Left cardiac atrium (tissue), 4 donors: ENCODE results near the gene P2RY14. TPM values are rescaled to one million over a fixed set of nuclear protein-coding genes. Genes with fewer than 3 reads are reported as not detected.

Experiments used
- ATAC-seq, 2 donors: fragments of 200-7000 bp; cut with Tn5 transposase; one replicate each; pipeline ENCODE4 v1.9.1; 2020; ENCODE audit warnings: mild to moderate bottlenecking in 2 of 2, moderate library complexity in 2 of 2
- DNase-seq: peaks from one replicate; pipeline ENCODE4 v3.0.0-alpha.2; 2020
- intact Hi-C, 2 donors: fragments of 100-400 bp; cut with DNase I; formaldehyde crosslinking; loops; one replicate each; pipeline versions ENCODE4 v1.14.1 to v1.15.1; 2022 to 2023
- total RNA-seq, 2 donors: library from RNA; stranded (reverse); fragmentation: NEBNext Ultra II Directional; extraction: Animal tissue kit (Norgen Biotek cat#: 25700); gene quantifications; one replicate each; pipeline ENCODE4 v1.2.1, GENCODE V29; 2021
- donor health status: DM: no; HTN: yes; CAD: no.
- donor health status: DM: no; HTN: yes; CAD: no; lungs with severe emphysema.
- donor health status: DM: yes; HTN: yes; CAD: no.
- donor health status: Dilated cardiomyopathy.

Gene P2RY14
- total RNA-seq, 2 donors from 2014 or later = 1.5 to 4.5 TPM

- no peak for ATAC-seq
- intact Hi-C loops = loop anchor here (2.0 to 5.0 kb wide), 4 partner anchors 55 to 690 kb away; no protein-coding TSS in a partner anchor
- DNase-seq = no peak
Observed at GRCh38 chr3:151226825-151227224, 51.5 kb downstream of the P2RY14 start.

DNA sequence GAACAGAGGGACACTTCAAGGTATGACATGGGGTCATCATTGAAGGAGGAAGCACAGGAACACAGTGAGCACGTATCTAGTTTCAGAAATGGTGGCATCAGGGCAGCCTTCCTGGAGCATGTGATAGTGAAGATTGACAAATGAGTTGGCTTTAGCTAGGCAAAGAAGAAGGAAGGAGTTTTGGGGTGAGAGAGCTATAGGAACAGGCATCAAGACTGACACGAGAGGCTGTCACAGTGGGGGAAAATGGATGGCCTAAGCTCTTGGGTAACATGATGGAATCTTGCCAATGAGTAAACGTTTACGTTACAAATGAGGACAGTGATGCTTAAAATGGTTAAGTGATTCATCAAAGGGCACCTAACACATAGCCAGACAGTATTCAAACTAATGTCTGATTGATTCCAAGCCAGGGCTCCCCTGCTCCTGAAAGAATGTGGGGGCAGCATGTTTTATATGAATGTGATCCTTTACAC, 52.2 kb downstream of the P2RY14 start:
- no peak for ATAC-seq
- no peak for DNase-seq
- intact Hi-C loops = loop anchor here (2.0 to 5.0 kb wide), 4 partner anchors 56 to 691 kb away; no protein-coding TSS in a partner anchor

DNA sequence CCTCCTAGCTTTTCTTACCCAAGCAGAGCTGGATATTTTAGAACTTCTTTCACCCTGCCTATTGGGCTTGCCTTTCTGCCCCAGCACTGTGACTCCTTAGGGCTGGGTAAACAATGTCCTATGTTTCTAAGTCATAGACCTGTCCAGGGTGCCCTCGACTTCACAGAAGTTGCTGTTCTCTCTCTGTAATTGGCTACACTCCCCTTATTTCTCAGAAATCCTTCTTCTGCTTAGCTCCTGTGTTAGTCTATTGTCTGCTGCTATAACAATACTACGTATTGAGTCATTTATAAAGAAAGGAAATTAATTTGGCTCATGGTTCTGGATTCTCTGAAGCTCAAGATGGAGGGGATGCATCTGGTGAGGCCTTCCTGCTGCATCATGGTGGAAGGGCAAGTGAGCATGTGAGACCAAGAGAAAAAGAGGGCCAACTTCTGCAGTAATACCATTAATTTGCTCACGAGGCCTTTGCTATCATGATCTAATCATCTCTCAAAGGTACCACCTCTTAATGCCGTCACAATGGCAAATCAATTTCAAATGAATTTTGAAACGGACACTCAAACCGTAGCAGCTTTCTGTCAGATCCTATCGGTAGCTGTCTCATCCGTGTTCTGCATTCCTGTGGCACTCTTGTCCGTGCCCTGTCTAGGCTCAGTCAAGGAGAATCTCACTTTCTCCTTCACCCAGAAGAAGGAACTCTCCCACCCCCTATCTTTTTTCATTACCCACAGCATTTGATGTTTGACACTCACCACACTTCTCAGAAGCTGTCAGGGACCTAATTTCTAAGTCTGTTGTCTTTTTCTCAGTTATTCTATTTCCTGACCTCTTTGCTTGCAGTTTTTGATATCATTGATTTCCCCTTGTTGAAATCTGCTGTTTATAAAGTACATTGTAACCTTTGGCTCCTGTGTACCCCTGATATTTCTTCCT, 53.0 kb downstream of the P2RY14 start:
- DNase-seq (no peak), ATAC-seq (no peak)
- intact Hi-C loops = loop anchor here (5.0 kb wide), 3 partner anchors 57 to 692 kb away; no protein-coding TSS in a partner anchor

- no peak for DNase-seq
- ATAC-seq = no peak
- intact Hi-C loops = no loop called here
Observed at GRCh38 chr3:151224268-151224866, 54.0 kb downstream of the P2RY14 start.

DNA sequence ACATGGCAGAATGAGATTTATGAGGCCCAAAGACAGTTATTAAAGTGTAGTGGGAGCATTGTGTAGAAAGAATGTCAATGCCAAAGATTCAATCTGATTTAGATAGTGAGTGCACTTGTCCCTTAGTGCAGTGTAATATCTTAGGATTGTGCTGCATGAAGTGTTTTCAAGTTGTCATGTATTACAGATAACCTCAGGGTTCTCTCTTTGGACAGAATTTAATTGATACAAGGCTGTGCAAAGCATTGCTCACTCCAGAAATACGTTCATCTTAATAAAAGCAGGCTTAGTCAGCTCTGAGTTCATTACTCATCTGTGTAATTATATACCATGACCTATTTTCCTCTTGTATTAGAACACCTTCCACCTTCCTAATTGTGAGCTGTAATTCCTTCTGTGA, 59.3 kb downstream of the P2RY14 start:
- ATAC-seq = peak in 1 of 2 donors; percentile 79
- intact Hi-C loops = no loop called here
- DNase-seq = no peak

DNA sequence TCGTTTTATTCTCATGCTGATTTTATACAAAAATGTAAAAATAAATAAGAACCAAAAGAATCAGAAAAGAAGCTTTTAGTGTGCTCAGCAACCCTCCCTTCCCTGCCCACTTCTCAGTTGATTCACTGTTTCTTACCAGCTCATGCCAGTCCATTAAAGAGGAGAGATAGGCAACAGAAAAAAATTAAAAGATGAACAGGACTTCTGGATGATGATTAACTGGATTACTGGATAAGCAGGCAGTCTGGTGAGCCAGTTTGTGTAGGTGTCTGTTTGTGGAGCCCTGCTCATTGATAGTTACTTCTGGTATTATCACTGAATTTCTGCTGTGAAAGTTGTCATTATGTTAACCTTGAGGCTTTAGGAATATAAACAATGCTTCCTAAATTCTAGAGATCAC, 60.2 kb downstream of the P2RY14 start:
- intact Hi-C loops = no loop called here
- ATAC-seq (peak in 1 of 2 donors; percentile 51), DNase-seq (no peak)

- intact Hi-C loops = no loop called here
- ATAC-seq = peak; percentile 72 to 81
Observed at GRCh38 chr3:151216641-151217607, 61.4 kb downstream of the P2RY14 start.

DNA sequence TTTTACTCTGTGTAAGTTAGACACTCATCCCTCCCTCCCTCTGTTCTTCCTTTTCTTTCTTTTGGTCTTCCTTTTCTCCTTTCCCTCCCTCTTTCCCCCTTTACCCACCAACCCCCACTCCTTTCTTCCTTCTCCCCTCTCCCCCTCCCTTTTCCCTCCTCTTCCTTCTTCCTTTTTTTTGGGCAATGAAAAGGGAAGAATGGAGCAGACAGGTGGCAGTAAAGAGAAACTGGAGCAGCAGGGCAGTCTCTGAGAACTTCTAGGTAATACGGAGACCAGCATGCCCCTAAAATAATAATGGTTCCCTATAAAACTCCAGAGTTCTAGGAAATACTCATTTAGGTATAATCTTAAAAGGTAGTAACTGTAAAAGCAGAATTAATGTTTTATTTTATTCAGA, 63.9 kb downstream of the P2RY14 start:
- ATAC-seq = no peak
- intact Hi-C loops = no loop called here

More at GRCh38 chr3:151216641-151217607, 61.4 kb downstream of the P2RY14 start:
- DNase-seq = no peak

GRCh38 chr3:151213881-151214280, 64.5 kb downstream of the P2RY14 start:
- no peak for DNase-seq
- intact Hi-C loops = no loop called here
- no peak for ATAC-seq

More for the DNA sequence above, 63.9 kb downstream of the P2RY14 start:
- DNase-seq = no peak

DNA sequence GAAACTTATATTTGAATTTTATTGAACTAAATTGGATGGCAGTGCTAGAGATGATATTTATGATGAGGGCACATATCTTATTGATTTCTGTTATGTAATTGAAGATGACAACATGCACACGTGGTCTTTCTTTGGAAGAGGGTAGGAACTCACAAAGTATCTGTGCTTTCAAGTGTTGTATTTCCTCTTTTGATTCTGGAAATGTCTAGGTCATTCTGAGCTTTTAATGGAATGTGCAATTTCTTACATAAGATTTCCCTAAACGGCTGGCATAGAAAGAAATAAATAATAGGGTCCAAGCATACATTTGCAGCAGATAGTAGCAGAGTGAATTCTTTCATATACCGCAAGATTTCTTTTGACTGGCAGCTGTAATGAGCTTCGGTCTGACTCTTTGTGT, 65.2 kb downstream of the P2RY14 start:
- intact Hi-C loops = no loop called here
- ATAC-seq = no peak
- no peak for DNase-seq

DNA sequence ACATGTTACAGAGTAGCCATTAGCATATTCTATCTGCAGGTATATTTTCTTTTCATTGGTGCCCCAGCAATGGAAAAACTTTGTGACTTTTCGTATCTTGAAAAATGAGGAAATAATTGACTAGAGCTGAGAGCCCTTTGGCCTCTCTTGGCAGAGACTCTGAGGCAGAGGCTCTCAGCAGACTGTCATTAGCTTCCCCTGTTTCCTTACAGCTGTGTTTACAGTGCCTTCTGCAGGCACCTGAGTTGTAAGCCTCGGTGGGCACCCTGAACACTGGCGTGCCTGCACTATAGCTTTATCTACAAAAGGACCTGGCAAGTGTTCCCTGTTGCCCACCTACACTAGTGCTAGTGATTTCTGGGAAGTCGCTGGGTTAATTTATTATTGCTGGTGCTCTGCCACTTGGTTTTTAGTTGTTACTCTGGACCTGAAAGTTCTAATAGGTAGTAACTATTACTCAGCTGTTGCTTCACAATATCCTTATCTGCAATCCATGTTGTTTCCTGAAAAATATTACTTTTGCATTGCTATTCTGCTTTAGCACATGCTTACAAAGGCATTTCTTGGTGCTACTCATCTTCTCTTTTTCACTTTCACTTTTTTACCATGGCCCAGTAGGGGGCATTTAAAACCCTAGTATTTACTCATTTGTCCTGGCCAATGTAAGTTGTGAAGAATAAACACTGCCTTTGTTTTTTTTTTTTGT, 67.5 kb downstream of the P2RY14 start:
- ATAC-seq (peak in 1 of 2 donors; percentile 42), DNase-seq (no peak)
- intact Hi-C loops = no loop called here

- no peak for DNase-seq
- intact Hi-C loops = no loop called here
- ATAC-seq = no peak
Observed at GRCh38 chr3:151209654-151210053, 68.7 kb downstream of the P2RY14 start.

DNA sequence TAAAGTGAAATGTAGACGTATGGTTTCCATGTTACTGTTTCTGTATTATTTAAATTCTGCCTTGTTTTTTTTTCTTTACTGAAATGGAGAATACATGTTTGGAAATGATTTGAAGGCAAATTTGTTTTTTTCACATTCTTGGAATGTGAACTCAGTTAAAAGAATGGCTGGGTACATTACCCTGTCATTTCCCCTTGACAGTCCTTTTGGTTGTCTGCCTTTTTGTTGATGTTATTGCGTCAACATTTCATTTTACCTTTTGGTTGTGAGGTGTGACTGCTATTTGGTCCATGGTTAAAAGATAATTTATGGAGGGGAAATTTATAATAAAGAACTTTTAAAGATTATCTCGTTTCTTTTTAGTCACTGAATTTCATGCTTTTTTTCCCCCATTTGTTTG, 72.1 kb downstream of the P2RY14 start:
- intact Hi-C loops = no loop called here
- ATAC-seq (no peak), DNase-seq (no peak)

GRCh38 chr3:151205482-151205881, 72.9 kb downstream of the P2RY14 start:
- intact Hi-C loops = no loop called here
- ATAC-seq = no peak
- DNase-seq = no peak

DNA sequence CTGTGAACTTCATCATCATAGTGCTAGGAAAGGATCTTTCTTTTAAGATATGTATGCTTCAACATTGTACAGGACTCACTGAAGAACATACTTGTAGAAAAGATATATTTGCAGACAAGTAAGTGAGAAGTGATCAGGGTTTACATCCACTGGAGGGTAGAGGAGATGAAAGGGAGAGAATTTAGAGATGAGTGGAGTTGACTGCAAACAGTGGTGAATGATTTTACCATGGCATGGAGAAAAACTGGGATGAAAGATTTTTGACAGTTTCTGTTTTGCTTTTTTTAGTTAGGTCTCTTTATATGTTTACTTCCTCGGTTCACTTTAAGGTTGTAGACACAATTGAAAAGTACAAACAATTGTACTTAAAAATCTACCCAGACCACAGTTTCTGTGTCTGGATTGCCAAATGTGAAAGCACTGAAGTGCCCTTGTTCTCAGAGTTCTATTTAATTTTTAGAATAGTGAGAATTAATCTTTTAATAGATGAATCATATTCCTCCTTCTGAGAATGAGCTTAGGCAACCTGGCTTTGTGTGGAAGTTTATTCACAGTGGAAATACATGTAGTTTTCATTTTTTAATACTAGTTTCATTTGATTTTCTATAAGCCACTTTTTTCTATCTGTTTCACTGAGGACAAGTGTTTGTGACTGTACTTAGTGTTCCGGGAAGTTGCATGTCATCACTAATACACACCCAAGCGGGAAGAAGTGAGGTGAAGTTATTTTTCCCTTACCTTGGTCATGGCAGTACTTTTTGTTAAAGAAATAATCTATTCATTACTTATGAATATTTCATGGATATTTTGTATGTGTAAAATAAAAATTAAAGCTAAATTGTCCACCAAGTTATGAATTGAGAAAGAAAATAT, 73.6 kb downstream of the P2RY14 start:
- no peak for DNase-seq
- intact Hi-C loops = no loop called here
- ATAC-seq = no peak

GRCh38 chr3:151203051-151203420, 75.3 kb downstream of the P2RY14 start, which contains the start of gene GPR171:
GPR171 (minus strand) TSS chr3:151203216; CDS start chr3:151199386, 3,830 bp downstream.
- DNase-seq (no peak), ATAC-seq (no peak)
- intact Hi-C loops = no loop called here

- no peak for DNase-seq
- intact Hi-C loops = no loop called here
- ATAC-seq = no peak
Observed at GRCh38 chr3:151201051-151201730, 77.2 kb downstream of the P2RY14 start.
